HG03571 (cell line): ENCODE results near the gene CRYBG2.

ENCODE experiments used
- ATAC-seq: cut with Tn5 transposase; IDR thresholded peaks from one replicate; pipeline ENCODE4 v1.9.1; 2021; ENCODE audit not compliant: unreplicated experiment

Gene CRYBG2

GRCh38 chr1:26282401-26282918 is 71.5 kb downstream of the CRYBG2 start:
- no peak for ATAC-seq

DNA sequence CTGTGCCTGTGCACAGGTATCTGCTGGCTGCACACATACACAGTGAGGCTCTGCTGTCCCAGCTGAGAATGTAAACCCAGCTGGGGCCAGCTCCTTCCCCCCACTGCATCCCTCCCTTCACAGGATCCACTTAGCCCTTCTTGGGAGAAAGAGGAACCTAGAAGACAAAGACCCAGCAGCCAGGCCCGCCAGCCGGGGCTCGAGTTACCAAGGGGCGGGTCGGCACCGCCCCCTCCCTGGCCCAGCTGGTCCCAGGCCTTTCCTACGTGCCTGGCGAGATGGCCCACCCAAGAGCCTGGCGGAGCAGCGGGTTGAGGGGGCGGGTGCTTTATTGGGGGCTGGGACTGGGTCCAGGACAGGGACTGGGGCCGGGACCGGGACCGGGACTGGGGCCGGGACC is 72.0 kb downstream of the CRYBG2 start:
- no peak for ATAC-seq

DNA sequence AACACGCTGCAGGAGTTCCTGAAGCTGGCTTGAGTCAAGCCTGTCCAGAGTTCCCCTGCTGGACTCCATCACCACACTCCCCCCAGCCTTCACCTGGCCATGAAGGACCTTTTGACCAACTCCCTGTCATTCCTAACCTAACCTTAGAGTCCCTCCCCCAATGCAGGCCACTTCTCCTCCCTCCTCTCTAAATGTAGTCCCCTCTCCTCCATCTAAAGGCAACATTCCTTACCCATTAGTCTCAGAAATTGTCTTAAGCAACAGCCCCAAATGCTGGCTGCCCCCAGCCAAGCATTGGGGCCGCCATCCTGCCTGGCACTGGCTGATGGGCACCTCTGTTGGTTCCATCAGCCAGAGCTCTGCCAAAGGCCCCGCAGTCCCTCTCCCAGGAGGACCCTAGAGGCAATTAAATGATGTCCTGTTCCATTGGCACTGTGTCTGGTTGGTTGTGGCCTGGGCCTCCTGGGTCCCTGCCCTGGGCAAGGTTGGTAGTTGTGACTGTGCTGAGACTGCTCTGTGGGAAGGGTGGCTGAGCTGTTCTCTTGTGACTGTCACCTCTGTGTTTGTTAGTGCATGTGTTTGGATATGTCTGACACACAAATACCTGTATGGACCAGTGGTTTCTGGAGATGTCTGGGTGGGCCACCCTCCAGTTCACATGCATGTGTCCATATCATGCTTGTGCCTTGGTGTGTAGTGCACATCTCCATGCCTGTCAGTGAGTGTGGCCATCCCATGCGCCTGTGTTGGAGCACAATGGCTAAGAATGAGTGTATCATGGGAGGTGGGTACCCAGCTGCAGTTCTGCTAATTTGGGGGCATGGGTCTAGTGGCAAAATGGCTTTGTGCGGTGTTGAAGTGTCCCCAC is 72.6 kb downstream of the CRYBG2 start:
- ATAC-seq = no peak

- no peak for ATAC-seq
These were observed 73.4 kb downstream of the CRYBG2 start for GRCh38 chr1:26280333-26281042.

- peak; percentile 67 for ATAC-seq
These were observed 74.2 kb downstream of the CRYBG2 start, which contains the start of gene SH3BGRL3 for GRCh38 chr1:26279456-26280332. Gene SH3BGRL3 (plus strand): TSS chr1:26280086. CDS start chr1:26280156, 70 bp downstream.

DNA sequence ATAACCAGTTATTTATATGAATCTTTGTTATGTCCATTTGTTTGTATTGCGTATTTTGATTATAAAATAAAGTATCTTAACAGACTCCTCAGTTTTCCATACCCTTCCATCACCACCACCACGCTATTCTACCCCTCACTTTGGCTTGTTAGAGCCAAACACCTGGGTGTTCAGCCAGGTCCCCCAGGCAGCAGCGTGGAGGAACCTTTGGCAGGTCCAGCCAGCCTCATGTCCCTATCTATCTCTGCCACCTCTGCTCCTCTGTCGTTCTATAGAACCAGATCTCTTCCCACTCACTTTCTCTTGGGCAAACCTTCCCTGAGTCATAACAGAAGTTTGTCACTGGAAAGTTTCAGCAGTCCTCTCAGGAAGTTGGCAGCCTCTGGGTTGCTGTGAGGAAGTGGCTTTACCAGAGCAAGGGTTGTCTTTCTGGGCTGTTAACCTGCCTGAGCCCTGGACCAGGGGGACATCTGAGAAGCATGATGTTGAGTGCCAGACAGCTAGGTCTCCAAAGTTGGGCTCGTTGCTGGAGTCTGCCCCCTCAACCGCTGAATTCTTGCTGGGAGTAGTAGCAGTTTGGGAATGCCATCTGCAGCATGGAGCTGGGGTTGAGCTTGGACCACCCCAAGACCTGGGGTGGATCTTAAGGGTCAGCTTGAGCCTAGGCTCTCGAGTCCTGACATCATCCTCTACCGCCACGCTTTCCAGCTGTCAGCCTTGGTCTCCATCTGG is 75.0 kb downstream of the CRYBG2 start:
- no peak for ATAC-seq

GRCh38 chr1:26278303-26278702 is 75.6 kb downstream of the CRYBG2 start:
- no peak for ATAC-seq

DNA sequence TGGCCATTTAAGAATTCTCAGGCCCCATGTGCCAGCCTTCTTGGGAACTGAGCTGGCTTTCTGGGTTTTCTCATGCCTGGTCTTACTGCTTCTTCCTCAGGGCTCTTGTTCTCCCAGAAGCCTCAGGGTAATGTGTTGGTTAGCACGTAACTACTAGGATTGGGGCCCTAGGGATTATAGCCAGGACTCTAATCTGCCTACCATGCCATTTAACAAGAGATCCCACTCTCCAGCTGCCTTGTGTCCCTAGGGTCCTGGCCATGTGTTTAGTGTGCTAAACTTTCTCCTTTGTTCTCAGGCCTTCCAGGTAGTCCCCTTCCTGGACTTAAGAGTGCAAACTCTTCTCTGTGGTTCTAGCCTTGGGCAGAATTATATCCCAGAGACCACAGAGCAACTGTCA is 76.2 kb downstream of the CRYBG2 start:
- no peak for ATAC-seq

- no peak for ATAC-seq
These were observed 76.7 kb downstream of the CRYBG2 start for GRCh38 chr1:26277261-26277661.

DNA sequence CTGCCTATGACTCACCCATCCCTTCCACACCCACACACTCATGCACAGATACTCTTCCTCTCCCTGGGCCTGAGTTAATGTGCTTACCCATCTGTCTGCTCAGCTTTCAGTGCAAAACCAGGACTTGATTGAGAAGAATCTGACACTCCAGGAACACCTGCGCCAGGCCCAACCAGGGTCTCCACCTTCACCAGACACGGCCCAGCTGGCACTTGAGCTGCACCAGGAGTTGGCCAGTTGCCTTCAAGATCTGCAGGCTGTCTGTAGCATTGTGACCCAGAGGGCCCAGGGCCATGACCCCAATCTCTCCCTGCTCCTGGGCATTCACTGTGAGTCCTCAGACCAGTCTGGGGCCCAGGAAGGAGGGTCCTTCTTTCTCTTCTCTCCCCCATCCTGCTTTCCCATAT is 77.5 kb downstream of the CRYBG2 start:
- no peak for ATAC-seq

- no peak for ATAC-seq
These were observed 78.1 kb downstream of the CRYBG2 start for GRCh38 chr1:26275580-26276431.

- ATAC-seq = no peak
These were observed 79.0 kb downstream of the CRYBG2 start for GRCh38 chr1:26274801-26275425.
